Ishikawa (cell line): ENCODE measurements around the gene RNF2.

Experiments
- CEBPB ChIP-seq: IDR thresholded peaks from 2 replicates; pipeline ENCODE4 v1.6.1; 2012
- CREB1 ChIP-seq: IDR thresholded peaks from 2 replicates; pipeline ENCODE4 v1.6.1; 2012; ENCODE audit warnings: low read depth
- EGR1 ChIP-seq: IDR thresholded peaks from 2 replicates; pipeline ENCODE4 v1.6.1; 2012
- EP300 ChIP-seq: IDR thresholded peaks from 2 replicates; pipeline ENCODE4 v1.6.1; 2012; ENCODE audit warnings: borderline replicate concordance
- FOXM1 ChIP-seq: IDR thresholded peaks from 2 replicates; pipeline ENCODE4 v1.6.1; 2012; ENCODE audit warnings: low read depth, borderline replicate concordance
- MAX ChIP-seq: IDR thresholded peaks from 2 replicates; pipeline ENCODE4 v1.6.1; 2012
- NFIC ChIP-seq: IDR thresholded peaks from 2 replicates; pipeline ENCODE4 v1.6.1; 2012
- RAD21 ChIP-seq: IDR thresholded peaks from 2 replicates; pipeline ENCODE4 v1.6.1; 2012; ENCODE audit warnings: low read depth
- TAF1 ChIP-seq: IDR thresholded peaks from 2 replicates; pipeline ENCODE4 v1.6.1; 2012; ENCODE audit warnings: low read depth, mild to moderate bottlenecking
- TCF12 ChIP-seq: IDR thresholded peaks from 2 replicates; pipeline ENCODE4 v1.6.1; 2012; ENCODE audit warnings: low read depth
- TEAD4 ChIP-seq: IDR thresholded peaks from 2 replicates; pipeline ENCODE4 v1.6.1; 2012
- YY1 ChIP-seq: IDR thresholded peaks from 2 replicates; pipeline ENCODE4 v1.6.1; 2012; ENCODE audit warnings: low read depth
- ZBTB7A ChIP-seq: IDR thresholded peaks from 2 replicates; pipeline ENCODE4 v1.6.1; 2012; ENCODE audit warnings: low read depth
- TF ChIP-seq, protein P1 (sequence below): IDR thresholded peaks from 2 replicates; pipeline ENCODE4 v1.6.1; 2012; ENCODE audit warnings: low read depth, mild to moderate bottlenecking
- TF ChIP-seq, protein P2 (sequence below): IDR thresholded peaks from 2 replicates; pipeline ENCODE4 v1.6.1; 2012

RNF2 gene

GRCh38 chr1:185040408-185040735 lies 5.0 kb upstream of the RNF2 start:
- TF ChIP-seq TAF1 (no peak), YY1 (no peak), RAD21 (no peak), TCF12 (no peak), MAX (no peak), EGR1 (no peak), TEAD4 (no peak), CEBPB (no peak), EP300 (no peak), CREB1 (no peak), NFIC (no peak), FOXM1 (no peak), ZBTB7A (no peak)
- TF ChIP-seq, protein P1, sequence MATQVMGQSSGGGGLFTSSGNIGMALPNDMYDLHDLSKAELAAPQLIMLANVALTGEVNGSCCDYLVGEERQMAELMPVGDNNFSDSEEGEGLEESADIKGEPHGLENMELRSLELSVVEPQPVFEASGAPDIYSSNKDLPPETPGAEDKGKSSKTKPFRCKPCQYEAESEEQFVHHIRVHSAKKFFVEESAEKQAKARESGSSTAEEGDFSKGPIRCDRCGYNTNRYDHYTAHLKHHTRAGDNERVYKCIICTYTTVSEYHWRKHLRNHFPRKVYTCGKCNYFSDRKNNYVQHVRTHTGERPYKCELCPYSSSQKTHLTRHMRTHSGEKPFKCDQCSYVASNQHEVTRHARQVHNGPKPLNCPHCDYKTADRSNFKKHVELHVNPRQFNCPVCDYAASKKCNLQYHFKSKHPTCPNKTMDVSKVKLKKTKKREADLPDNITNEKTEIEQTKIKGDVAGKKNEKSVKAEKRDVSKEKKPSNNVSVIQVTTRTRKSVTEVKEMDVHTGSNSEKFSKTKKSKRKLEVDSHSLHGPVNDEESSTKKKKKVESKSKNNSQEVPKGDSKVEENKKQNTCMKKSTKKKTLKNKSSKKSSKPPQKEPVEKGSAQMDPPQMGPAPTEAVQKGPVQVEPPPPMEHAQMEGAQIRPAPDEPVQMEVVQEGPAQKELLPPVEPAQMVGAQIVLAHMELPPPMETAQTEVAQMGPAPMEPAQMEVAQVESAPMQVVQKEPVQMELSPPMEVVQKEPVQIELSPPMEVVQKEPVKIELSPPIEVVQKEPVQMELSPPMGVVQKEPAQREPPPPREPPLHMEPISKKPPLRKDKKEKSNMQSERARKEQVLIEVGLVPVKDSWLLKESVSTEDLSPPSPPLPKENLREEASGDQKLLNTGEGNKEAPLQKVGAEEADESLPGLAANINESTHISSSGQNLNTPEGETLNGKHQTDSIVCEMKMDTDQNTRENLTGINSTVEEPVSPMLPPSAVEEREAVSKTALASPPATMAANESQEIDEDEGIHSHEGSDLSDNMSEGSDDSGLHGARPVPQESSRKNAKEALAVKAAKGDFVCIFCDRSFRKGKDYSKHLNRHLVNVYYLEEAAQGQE, result no peak
- TF ChIP-seq, protein P2, sequence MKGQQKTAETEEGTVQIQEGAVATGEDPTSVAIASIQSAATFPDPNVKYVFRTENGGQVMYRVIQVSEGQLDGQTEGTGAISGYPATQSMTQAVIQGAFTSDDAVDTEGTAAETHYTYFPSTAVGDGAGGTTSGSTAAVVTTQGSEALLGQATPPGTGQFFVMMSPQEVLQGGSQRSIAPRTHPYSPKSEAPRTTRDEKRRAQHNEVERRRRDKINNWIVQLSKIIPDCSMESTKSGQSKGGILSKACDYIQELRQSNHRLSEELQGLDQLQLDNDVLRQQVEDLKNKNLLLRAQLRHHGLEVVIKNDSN, result no peak

GRCh38 chr1:185041742-185042141 lies 3.6 kb upstream of the RNF2 start:
- TF ChIP-seq CREB1, result no peak
- TF ChIP-seq ZBTB7A, result no peak
- TF ChIP-seq CEBPB, result no peak
- TF ChIP-seq YY1, result no peak

GRCh38 chr1:185042737-185043136 lies 2.6 kb upstream of the RNF2 start:
- TF ChIP-seq, protein P2, result no peak
- TF ChIP-seq CREB1 (no peak), RAD21 (no peak), NFIC (no peak), CEBPB (no peak), TAF1 (no peak), YY1 (no peak), EGR1 (no peak), ZBTB7A (no peak), TEAD4 (no peak), TCF12 (no peak), EP300 (no peak), FOXM1 (no peak), MAX (no peak)
- TF ChIP-seq, protein P1, result no peak

DNA sequence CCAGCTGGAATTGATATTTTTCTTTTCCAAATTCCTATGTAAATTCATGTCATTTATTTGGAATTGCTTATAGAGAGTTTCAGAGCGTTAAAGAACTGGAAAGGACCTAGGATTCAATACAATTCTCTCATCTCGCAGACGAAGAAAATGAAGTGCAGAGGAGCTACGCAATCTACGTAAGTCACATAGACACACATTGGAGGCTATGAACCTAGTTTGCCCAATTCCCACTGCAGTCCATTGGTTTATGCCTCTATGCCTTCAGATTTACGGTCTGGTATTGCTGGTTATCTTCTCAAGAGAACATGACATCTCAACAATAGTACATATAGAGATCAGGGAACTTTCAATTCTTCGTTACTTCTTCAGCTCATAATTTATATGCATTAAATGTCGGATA lies 971 bp upstream of the RNF2 start:
- TF ChIP-seq, protein P2, result no peak
- TF ChIP-seq EP300, result no peak
- no peak for TF ChIP-seq FOXM1
- no peak for TF ChIP-seq TAF1
- TF ChIP-seq CREB1, result no peak
- TF ChIP-seq RAD21, result no peak
- TF ChIP-seq TEAD4, result no peak
- no peak for TF ChIP-seq YY1

GRCh38 chr1:185045814-185046492 lies 595 bp downstream of the RNF2 start:
- TF ChIP-seq, protein P1, result no peak
- TF ChIP-seq EP300 (no peak), RAD21 (no peak), TCF12 (no peak; the same call in 1 of the 2 replicates), CREB1 (no peak), EGR1 (no peak), FOXM1 (no peak), CEBPB (no peak), ZBTB7A (no peak; the same call in 1 of the 2 replicates), YY1 (no peak), NFIC (no peak), MAX (no peak), TAF1 (no peak), TEAD4 (no peak)
- TF ChIP-seq, protein P2, result no peak
